Stimulated activated CD4-positive, alpha-beta T cell treated with anti-CD3 and anti-CD28 coated beads, Interleukin-12 subunit alpha, Interleukin-12 subunit beta, amount 100 ng/mL, for 24 hours (primary cell): ENCODE measurements around the gene PRND.
A peak's percentile ranks its signal among the peaks of the same experiment; 100 is the strongest.
"Not testable (repeated sequence)": the region's sequence is repeated elsewhere in the genome, so short reads cannot be mapped to it uniquely, and the experiment has no call there.

Experiments used
- DNase-seq, 2 experiments: peaks; one replicate each; pipeline ENCODE4 v3.0.0-alpha.2; 2020; ENCODE audit warnings: low read depth in 2 of 2

Gene PRND

DNA sequence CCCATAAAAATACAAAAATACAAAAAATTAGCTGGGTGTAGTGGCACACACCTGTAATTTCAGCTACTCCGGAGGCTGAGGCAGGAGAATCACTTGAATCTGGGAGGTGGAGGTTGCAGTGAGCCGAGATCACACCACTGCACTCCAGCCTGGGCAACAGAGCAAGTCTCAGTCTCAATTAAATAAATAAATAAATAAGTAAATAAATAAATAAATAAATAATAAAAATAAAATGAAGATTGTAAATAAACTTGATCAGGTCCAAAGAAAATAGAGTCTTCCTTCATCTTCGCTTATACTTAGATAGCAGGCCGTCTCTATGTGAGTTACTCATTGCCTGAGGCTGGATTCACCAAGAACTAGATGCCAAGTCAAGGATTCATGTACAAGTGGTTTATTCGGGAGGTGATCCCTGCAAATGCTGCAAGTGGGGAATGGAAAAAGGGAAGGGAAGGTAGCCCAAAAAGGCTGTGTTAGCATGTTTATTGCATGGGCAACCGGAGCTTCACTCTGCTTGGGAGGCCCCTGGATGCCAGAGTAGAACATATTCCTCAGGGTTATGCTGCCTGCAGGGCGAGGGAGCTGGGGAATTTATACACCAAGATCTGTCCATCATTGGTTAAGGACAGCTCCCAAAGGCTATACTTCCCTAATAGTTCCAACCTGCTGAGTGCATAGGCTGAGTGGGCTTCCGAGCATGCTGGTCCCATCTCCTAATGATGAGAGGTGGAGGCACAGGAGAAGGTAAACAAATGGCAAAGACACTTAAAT, 16.3 kb downstream of the PRND start:
- no peak for DNase-seq

DNA sequence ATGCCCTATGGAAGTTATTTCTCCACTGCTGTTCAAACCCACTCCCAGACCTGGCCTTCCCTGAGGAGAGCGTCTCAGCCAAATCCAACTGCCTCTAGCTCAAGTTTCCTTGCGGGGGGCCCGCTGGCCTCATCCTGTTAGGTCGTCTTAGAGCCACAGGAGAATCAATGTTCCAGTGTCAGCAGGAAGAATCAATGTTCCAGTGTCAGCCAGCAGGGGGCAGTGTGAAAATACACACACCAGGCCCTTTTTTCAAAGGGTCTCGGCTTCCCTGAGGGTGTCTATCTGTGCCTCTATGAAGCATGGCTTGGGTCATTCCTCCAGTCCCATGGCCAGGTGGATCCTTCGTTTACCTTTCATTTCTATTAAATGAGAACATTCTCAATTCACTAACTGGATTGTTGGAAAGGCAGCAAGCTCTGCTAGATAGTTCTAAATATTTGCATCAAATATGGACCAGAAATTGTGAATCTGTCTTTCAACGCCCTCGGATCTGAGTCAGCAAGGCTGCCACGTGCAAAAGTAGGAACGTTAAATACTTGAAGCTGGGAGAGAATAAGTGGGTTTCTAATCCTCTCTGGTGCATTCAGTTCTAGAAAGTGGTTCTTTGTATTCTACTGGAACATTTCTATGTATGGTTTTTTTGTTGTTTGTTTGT, 19.2 kb downstream of the PRND start:
- DNase-seq = peak in 1 of 2 experiments; percentile 67

DNA sequence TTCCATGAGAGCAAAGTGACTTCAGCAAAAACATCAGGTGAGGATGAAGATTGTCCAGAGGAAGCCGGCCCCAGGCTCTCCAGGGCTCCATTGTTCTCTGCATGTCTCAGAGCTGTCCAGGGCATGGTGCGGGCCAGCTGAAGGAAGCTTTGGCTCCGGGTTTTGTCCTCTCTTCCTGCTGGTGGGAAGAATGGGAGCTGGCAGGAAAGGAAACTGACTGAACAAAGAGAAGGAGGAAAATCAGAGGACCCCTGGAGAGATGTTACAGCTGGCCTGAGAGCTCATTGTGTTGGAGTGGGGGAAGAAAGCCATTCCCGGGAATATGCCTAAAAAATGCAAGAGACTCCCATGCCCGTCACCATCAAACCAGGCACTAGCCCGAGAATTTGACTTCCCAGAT, 27.1 kb downstream of the PRND start:
- no peak for DNase-seq

DNA sequence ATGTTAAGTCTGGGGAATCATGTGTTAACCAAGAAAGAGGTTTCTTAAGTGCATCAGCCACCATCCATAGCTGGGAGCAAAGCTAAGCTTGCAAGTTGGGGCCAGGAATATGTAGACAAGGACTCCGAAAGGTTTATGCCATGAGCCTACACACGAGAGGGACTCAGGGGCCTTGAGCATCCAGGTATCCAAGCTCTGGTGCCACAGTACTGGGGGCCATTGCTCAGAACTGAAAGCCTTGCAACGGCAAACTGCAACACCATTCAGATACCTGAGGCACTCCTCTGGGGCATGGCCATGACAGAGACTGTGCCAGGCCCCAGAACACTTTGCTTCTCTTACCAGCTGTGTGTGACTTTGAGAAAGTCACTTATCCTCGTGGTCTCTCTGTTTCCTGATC, 27.6 kb downstream of the PRND start:
- no peak for DNase-seq

DNA sequence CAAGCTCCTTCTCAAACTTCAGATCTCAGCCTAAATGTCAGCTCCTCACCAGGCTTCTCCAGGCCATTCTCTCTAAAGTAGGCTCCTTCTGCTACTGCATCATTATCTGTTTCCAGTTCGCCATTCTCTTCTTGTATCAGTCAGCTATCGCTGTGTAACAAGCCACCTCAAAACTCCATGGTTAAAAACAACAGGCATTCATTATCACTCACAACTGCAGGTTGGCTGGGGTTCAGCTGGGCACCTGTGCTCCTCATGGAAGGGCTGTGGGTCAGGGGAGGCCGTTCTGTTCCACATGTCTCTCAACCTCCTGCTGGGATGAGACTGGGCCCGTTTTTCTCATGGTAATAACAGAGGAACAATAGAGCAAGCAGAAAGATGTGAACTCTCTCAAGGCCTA, 28.7 kb downstream of the PRND start:
- no peak for DNase-seq

DNA sequence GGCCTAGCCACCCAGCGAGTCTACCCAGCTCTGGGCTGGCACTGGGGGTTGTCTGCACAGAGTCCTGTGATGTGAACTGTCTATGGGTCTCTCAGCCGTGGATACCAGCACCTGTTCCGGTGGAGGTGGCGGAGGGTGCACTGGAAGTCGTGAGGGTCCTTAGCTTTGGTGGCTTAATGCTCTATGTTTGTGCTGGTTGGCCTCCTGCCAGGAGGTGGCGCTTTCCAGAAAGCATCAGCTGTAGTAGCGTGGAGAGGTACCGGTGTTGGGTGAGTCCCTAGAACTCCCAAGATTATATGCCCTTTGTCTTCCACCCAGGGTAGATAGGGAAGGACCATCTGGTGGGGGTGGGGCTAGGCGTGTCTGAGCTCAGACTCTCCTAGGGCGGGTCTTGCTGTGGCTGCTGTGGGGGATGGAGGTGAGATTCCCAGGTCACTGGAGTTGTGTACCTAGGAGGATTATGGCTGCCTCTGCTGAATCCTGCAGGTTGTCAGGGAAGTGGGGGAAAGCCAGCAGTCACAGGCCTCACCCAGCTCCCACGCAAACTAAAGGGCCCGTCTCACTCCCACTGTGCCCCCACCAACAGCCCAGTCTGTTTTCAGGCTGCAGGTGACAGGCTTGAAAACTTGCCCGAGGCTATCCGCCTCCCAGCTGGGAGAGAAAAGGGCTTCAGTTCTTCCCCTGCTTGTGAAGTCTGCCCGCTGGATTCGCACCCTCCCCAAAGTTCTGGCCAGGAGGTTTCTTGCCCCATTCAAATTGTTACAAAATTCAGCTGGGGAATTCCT, 37.6 kb downstream of the PRND start:
- DNase-seq = peak in 1 of 2 experiments; percentile 41

DNA sequence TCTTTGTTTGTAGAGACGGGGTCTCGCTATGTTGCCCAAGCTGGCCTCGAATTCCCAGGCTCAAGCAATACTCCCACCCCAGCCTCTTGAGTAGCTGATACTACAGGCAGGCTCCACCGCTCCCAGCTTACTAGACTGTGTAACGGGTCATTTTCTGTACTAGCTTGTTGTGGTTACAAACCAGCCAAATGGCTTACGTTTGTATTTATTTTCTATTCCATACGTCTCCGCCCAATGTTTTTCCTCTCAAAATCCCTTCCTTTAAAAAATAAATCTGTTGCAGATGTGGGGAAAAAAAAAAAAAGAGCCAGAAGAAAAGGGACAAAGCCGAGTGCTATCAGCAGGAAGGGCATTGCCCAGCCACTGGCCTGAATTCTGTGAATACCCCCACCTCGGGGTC, 41.6 kb downstream of the PRND start:
- no peak for DNase-seq

DNA sequence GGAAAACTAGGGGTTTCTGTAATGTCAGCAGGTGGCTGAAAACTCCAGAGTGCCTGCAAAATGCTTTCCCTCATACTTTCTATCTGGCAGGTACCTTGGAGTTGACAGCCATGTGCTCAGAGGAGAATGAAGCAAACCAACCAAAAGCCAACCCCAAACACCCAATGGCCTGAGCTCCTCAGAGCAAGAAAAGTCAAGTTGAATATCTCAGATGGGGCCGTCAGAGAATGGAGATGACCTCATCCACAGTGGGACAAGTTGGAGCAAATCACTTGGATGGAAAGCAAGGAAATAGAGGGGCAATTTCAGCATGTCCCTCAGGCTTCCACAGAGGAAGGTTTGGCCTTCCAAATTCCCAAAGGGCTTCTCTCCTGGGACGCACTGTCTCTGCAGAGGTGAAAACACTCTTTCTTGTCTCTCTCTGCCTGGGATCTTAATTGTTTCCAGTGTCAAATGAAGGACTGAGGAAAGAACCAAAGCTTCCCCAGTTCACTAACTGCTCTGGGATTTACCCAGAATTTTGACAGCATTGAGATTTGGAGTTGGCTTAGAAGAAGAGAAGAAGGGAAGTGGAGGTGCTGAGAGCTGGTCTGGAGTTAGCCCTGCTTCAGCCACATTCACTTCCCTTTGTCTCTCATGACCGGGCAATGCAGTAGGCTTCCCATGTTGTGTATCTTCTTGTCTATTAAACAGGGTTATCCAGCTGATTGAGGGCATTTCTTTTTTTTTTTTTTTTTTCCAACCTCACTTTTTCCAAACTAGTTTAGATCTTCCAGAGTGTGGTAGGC, 42.2 kb downstream of the PRND start:
- no peak for DNase-seq

DNA sequence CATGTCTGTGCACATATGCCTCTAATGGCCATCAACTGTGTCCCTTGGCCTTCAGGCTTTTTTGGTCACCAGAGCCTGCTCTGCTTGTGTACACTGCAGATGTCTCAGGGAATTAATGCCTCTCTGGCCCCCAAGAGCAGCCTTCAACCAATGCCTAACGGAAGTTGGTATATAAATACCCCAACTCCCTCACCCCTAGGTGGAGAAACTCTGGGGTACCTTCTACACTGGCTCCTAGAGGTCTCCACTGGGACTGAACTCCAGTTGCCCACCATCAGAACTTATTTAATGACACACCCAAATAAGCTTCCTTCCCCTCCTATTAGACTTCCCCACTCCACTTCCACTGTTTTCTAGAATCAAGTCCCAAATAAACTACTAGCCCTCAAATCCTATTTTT, 43.1 kb downstream of the PRND start:
- DNase-seq = no peak

DNA sequence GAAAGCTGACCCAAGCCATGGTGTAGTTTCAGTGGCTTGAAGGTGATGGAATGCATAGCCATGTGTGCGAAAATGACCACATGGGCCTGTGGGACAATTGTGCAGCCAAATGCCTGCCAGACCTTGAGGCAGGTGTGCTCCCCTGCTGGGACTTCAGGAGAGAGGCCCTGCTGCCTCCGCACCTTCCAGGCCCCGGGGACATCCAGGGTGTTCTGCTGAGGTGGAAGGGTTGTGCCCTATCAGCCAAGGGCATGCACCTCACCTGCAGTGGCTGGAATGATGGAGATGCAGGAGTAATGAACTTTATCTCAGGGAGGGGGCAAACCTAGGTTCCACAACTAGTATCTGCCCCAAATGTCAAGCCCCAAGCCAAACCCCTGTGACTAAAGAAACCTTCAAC, 44.0 kb downstream of the PRND start:
- no peak for DNase-seq

DNA sequence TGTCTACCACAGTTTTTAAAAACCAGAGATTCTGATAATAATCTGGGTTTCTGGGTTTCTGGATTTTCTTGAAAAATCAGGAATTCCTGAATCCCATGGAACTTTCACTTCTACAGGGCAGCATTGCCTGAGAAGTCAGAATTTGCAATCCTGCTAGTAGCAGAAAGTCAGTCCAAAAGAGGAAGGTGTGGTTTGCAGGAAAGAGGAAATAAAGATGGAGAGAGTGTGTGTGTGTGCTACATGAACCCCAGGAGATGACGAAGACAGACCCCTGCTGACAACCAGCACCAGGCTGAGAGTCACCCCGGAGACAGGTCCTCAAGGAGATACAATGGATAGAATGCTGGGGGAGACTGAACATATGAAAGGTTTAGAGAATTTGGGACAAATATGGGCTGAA, 44.9 kb downstream of the PRND start:
- DNase-seq = no peak

DNA sequence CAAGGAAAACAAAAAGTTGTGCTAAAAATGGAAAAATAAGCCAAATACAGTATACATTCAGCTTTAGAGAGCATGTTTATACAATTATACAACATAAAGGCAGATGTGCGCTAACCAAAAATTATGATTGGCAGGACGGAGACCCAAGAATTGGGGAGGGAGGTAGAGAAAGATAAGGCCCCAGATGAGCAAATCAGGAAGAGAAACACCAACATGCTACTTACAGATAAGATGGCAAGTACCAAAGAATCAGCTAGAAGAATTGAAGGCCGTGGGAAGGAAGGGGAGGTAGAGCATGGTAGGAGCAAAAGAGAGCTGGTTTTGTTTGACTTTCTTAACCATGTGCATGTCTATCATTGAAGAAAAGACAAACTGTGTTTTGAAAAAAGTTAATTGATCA, 45.4 kb downstream of the PRND start:
- no peak for DNase-seq

DNA sequence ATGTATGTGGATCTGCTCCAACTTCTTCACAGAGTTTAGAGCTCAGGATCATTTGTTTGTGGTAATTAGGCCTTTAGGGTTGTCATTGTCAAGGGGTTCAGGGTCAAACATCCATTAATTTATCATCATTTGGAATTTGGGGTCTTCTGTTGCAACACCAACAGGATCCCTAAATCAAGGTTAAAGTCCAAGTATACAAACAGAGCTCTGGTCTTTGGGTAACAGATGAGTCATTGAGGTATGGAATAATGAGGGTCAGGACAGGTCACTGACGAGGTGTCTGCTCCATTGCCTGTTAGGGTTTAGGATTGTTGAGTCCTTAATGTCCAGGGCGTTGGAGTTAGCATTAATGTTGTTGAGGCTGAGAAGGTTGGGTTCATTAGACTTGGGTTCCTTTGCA, 47.6 kb downstream of the PRND start:
- DNase-seq = no peak

DNA sequence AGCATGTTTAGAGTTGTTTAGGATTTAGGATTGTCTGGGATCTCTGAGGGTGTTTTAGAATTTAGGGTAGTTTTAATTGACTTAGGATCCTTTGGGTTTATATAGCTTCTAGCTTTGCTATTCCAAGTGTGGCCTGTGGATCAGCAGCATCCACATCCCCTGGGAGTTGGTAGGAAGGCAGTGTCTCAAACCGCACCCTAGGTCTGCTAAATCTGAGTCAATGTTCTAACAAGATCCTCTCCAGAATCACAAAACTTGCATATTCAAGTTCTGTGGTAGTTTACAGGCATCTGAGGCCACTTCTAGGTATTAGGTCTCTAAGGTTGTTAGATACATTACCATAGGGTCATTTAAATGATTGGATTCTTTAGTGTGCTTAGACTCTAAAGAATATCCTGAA, 48.3 kb downstream of the PRND start:
- no peak for DNase-seq

DNA sequence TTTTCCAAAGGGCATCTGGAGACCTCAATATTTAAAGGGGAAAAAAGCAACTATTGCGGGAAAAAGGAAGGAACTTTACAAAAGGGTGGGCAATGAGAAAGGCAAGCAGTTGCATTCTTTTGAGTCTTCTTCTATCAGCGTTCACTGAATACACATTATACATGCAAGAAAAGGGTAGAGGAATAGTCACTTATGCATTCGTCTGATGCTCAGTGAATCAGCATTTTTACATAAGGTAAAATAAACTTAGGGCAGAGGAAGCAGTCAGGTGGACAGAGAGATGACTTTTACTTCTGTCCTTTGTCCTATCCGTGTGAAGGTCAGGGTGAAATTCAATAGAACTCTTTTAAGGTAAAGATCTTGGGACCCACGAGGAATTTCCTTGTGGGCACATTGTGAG, 49.3 kb downstream of the PRND start:
- no peak for DNase-seq

DNA sequence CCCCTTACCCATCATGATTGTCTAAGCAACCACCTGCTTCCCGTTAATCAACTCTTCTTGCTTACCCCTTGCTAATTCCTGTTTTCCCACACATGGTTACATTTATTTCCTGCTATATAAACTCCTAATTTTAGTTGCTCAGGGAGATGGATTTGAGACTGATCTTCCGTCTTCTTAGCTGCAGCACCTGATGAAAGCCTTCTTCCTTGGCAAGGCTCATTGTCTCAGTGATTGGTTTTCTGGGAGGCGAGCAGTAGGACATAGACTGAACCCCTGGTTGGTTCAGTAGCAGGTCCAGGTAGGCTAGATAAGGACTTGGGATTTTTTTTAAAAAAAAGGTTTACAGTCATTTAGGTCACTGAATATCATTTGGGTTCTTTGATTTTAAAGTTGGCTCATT, 50.4 kb downstream of the PRND start:
- no peak for DNase-seq

DNA sequence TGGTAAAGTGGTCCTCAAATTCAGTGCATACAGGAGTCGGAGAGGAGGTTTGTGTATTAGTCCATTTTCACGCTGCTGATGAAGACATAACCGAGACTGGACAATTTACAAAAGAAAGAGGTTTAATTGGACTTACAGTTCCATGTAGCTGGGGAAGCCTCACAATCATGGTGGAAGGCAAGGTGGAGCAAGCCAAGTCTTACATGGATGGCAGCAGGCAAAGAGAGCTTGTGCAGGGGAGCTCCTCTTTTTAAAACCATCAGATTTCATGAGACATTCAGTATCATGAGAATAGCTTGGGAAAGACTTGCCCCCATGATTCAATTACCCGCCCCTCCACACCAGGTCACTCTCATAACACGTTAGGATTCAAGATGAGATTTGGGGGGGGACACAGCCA, 51.3 kb downstream of the PRND start:
- DNase-seq = not testable (repeated sequence)

DNA sequence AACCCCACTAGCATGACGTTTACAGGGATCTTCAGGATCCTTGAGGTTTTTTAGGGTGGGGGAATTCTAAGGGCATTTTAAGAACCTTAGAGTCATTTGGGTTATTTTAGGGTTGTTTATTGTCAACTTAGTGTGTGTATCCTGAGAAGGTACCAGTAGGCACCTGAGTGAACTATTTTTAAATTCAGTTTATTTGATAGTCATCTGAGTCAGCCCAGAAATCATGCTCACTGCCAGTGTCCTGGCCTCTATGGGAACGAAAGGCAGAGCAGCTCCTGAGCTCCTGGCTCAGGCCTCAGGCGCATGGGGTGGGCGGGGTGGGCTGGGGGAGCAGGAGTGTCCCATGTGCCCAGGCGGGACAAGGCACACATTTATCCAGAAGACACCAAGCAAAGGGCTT, 52.0 kb downstream of the PRND start:
- DNase-seq = no peak

DNA sequence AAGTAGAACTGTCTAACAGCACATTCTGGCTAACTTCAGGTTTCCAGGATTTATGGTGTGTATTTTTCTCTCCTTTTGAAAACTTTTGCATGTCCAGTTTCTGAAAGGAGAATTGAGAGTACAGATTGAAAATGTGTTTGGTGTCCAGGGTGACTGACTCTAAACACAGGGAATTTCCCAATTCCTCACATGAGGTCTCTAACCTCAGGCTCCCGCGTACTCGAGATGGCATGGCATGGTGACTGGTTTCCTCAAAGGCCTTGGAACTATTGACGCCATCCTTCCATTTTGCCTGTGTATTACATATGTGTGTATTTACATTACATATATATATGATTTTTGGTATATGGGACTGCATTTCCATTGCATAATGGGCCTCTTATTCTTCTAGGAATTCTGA, 52.5 kb downstream of the PRND start:
- no peak for DNase-seq

DNA sequence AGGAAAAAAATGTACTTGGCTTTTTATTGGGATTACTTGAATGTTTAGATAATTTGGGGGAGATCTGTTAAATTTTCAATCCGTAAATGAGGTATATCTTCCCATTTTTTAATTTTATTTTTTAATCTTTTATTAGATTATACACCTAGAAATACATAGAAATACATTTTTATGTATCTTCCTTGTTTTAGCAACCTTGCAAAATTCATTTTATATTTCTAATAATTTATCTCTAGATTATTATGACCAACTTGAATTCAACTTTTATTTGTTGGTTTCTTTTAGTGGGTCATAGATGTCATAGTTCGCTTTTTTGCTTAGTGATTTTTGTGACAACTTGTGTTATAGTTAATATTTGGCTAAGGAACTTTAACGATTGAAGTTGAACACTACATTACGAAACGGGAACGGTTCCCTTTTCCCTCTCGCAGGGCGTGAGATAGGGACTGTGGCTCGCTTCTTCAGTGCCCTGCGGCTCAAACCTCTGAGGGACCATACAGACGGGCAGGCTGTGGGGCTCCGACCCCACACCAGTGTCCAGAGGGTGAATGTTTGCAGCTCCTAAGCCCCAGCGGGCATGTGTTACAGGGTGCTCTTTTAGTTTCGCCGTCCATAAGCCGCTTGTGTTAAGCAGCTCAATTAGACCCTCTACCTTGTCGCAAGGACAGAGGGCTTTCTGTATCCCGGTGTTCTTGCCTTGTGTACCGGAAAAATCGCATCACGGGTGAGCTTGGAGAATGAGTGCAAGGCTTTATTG, 53.8 kb downstream of the PRND start:
- DNase-seq = no peak

DNA sequence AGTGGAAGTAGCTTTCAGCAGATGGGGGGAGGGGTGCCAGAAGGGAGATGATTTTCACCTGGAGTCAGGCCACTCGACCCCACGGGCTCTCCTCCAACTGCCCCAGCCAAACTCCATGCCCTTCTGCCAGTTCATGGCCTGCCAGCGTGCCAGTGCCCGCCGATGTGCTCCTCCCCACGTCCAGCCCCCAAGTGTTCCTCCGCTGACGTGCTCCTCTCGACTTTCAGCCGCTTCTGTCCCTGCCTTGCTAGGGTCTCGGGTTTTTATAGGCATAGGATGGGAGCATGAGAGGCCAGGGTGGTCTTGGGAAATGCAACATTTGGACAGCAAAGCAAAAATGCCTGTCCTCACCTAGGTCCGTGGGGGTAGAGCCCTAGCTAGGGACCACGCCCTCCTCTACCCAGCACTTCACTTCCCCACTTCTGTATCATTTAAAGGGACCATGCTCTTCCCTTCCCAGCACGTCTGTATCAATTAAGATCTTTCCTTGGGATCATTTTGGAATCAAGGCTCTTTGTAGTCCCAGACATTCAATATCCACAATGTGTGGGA, 54.4 kb downstream of the PRND start:
- no peak for DNase-seq
